ENCODE measurements around the gene KDM4C. TPM values are rescaled to one million over a fixed set of nuclear protein-coding genes. Genes with fewer than 3 reads are reported as not detected.

KDM4C gene
- total RNA-seq, 2 donors from 2014 or later = 66.2 to 68.7 TPM

- no peaks in the 10 kb centered on the region for H3K27me3 Mint-ChIP-seq
- H3K27ac Mint-ChIP-seq = no peak overlapping the region
- H3K9me3 Mint-ChIP-seq = no peaks in the 10 kb centered on the region
- ATAC-seq (no peak), DNase-seq (ENCODE audit: low spot score) (no peak)
- peaks cover 6% of the 10 kb centered on the region for H3K36me3 Mint-ChIP-seq
- peaks cover 17 to 26% of the 10 kb centered on the region in 2 donors for H3K4me1 Mint-ChIP-seq (ENCODE audit: low read depth in 2 of 2)
- no peak overlapping the region for H3K4me3 Mint-ChIP-seq
These were observed 390.5 kb downstream of the KDM4C start for GRCh38 chr9:7148243-7148765.

DNA sequence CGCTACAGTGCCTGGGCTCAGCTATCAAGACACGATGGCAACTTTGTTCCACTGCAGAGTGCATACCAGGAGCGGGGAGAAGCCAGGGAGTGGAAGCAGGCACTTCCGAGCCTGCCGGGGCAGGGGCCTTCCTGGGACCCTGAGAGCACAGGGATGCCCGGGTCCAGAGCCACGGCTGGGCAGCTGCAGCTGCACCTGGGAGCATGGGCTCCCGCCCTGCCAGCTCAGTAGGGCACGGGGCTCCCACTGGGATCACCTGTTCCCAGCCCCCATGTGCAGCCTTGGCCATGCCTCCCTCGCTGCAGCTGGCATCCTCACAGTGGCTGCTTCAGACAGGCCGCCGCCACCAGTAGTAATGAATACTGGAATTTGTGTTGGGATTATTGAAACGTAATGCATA, 391.5 kb downstream of the KDM4C start:
- peaks cover 17 to 33% of the 10 kb centered on the region in 2 donors for H3K4me1 Mint-ChIP-seq (ENCODE audit: low read depth in 2 of 2)
- no peaks in the 10 kb centered on the region for H3K27me3 Mint-ChIP-seq
- ATAC-seq (no peak), DNase-seq (ENCODE audit: low spot score) (no peak)
- no peak overlapping the region for H3K4me3 Mint-ChIP-seq
- no peaks in the 10 kb centered on the region for H3K9me3 Mint-ChIP-seq
- no peak overlapping the region for H3K27ac Mint-ChIP-seq
- H3K36me3 Mint-ChIP-seq = peaks cover 6% of the 10 kb centered on the region

- Mint-ChIP-seq H3K9me3 (no peaks in the 10 kb centered on the region), H3K4me1 (ENCODE audit: low read depth in 2 of 2) (peaks cover 17 to 33% of the 10 kb centered on the region in 2 donors), H3K36me3 (peaks cover 6% of the 10 kb centered on the region), H3K27ac (peak overlapping the region in 1 of 2 donors; percentile 64), H3K4me3 (no peak overlapping the region), H3K27me3 (no peaks in the 10 kb centered on the region)
- ATAC-seq (no peak), DNase-seq (ENCODE audit: low spot score) (no peak)
These were observed 392.5 kb downstream of the KDM4C start for GRCh38 chr9:7150153-7150890.

- DNase-seq (ENCODE audit: low spot score) (no peak), ATAC-seq (no peak)
- Mint-ChIP-seq H3K27me3 (no peaks in the 10 kb centered on the region), H3K4me3 (no peak overlapping the region), H3K36me3 (peaks cover 11% of the 10 kb centered on the region), H3K27ac (no peak overlapping the region), H3K9me3 (no peaks in the 10 kb centered on the region), H3K4me1 (ENCODE audit: low read depth in 2 of 2) (peaks cover 25 to 40% of the 10 kb centered on the region in 2 donors)
These were observed 395.4 kb downstream of the KDM4C start for GRCh38 chr9:7153134-7153533.

GRCh38 chr9:7153566-7153965, 395.8 kb downstream of the KDM4C start:
- peaks cover 29 to 43% of the 10 kb centered on the region in 2 donors for H3K4me1 Mint-ChIP-seq (ENCODE audit: low read depth in 2 of 2)
- no peaks in the 10 kb centered on the region for H3K27me3 Mint-ChIP-seq
- peak in 1 of 2 donors; percentile 48 for ATAC-seq
- H3K9me3 Mint-ChIP-seq = no peaks in the 10 kb centered on the region
- no peak overlapping the region for H3K4me3 Mint-ChIP-seq
- no peak overlapping the region for H3K27ac Mint-ChIP-seq
- H3K36me3 Mint-ChIP-seq = peaks cover 11% of the 10 kb centered on the region
- no peak for DNase-seq (ENCODE audit: low spot score)

- H3K27me3 Mint-ChIP-seq = no peaks in the 10 kb centered on the region
- peaks cover 11% of the 10 kb centered on the region for H3K36me3 Mint-ChIP-seq
- peaks cover 33 to 44% of the 10 kb centered on the region in 2 donors for H3K4me1 Mint-ChIP-seq (ENCODE audit: low read depth in 2 of 2)
- DNase-seq (ENCODE audit: low spot score) (no peak), ATAC-seq (peak in 1 of 2 donors; percentile 55)
- no peaks in the 10 kb centered on the region for H3K9me3 Mint-ChIP-seq
- no peak overlapping the region for H3K27ac Mint-ChIP-seq
- no peak overlapping the region for H3K4me3 Mint-ChIP-seq
These were observed 396.3 kb downstream of the KDM4C start for GRCh38 chr9:7154003-7154619.

DNA sequence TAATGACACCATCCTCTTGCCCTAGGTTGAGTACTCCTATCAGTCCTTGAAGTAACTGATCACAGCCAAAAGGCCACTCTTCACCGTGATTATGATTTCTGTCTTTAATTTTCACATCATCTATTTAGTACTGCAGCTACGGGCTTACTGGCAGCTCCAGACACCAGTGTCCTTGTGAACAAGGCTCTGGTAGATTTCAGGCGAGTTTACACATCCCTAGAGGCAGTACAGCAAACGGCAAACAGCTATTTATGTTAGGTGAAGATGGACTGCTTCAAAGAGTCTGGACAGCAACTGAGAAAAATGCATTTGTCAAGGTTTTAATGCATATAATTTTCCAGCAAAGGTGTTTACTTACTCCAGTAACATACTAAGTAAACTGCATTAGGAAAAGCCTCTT, 396.9 kb downstream of the KDM4C start:
- no peak for DNase-seq (ENCODE audit: low spot score)
- ATAC-seq = no peak
- no peak overlapping the region for H3K4me3 Mint-ChIP-seq
- H3K27me3 Mint-ChIP-seq = no peaks in the 10 kb centered on the region
- H3K4me1 Mint-ChIP-seq (ENCODE audit: low read depth in 2 of 2) = peaks cover 36 to 42% of the 10 kb centered on the region in 2 donors
- no peaks in the 10 kb centered on the region for H3K9me3 Mint-ChIP-seq
- H3K36me3 Mint-ChIP-seq = peaks cover 11% of the 10 kb centered on the region
- no peak overlapping the region for H3K27ac Mint-ChIP-seq

GRCh38 chr9:7161469-7161868, 403.7 kb downstream of the KDM4C start:
- no peak for ATAC-seq
- Mint-ChIP-seq H3K27ac (no peak overlapping the region), H3K36me3 (peaks cover 9% of the 10 kb centered on the region), H3K9me3 (no peaks in the 10 kb centered on the region), H3K4me3 (no peak overlapping the region), H3K4me1 (ENCODE audit: low read depth in 2 of 2) (peaks cover 19 to 20% of the 10 kb centered on the region in 2 donors), H3K27me3 (no peaks in the 10 kb centered on the region)
- DNase-seq (ENCODE audit: low spot score) = no peak

GRCh38 chr9:7163932-7164331, 406.2 kb downstream of the KDM4C start:
- no peaks in the 10 kb centered on the region for H3K9me3 Mint-ChIP-seq
- H3K4me3 Mint-ChIP-seq = no peak overlapping the region
- ATAC-seq (no peak), DNase-seq (ENCODE audit: low spot score) (no peak)
- H3K27me3 Mint-ChIP-seq = no peaks in the 10 kb centered on the region
- peaks cover 7 to 12% of the 10 kb centered on the region in 2 donors for H3K4me1 Mint-ChIP-seq (ENCODE audit: low read depth in 2 of 2)
- peaks cover 4% of the 10 kb centered on the region for H3K36me3 Mint-ChIP-seq
- no peak overlapping the region for H3K27ac Mint-ChIP-seq

GRCh38 chr9:7164440-7165330, 406.9 kb downstream of the KDM4C start:
- H3K4me3 Mint-ChIP-seq = no peak overlapping the region
- H3K27ac Mint-ChIP-seq = peak overlapping the region in 1 of 2 donors; percentile 10
- no peaks in the 10 kb centered on the region for H3K9me3 Mint-ChIP-seq
- no peak for DNase-seq (ENCODE audit: low spot score)
- peaks cover 6% of the 10 kb centered on the region for H3K36me3 Mint-ChIP-seq
- ATAC-seq = no peak
- H3K4me1 Mint-ChIP-seq (ENCODE audit: low read depth in 2 of 2) = peaks cover 5% of the 10 kb centered on the region in 2 donors
- H3K27me3 Mint-ChIP-seq = no peaks in the 10 kb centered on the region

- no peaks in the 10 kb centered on the region for H3K27me3 Mint-ChIP-seq
- no peaks in the 10 kb centered on the region for H3K9me3 Mint-ChIP-seq
- H3K27ac Mint-ChIP-seq = peak overlapping the region in 1 of 2 donors; percentile 10
- no peak overlapping the region for H3K4me3 Mint-ChIP-seq
- H3K36me3 Mint-ChIP-seq = peaks cover 10% of the 10 kb centered on the region
- peaks cover 0 to 5% of the 10 kb centered on the region in 2 donors for H3K4me1 Mint-ChIP-seq (ENCODE audit: low read depth in 2 of 2)
- no peak for ATAC-seq
- no peak for DNase-seq (ENCODE audit: low spot score)
These were observed 407.7 kb downstream of the KDM4C start for GRCh38 chr9:7165331-7165975.

GRCh38 chr9:7166074-7166473, 408.3 kb downstream of the KDM4C start:
- H3K36me3 Mint-ChIP-seq = peaks cover 10% of the 10 kb centered on the region
- no peak overlapping the region for H3K27ac Mint-ChIP-seq
- DNase-seq (ENCODE audit: low spot score) (no peak), ATAC-seq (no peak)
- no peaks in the 10 kb centered on the region for H3K9me3 Mint-ChIP-seq
- H3K27me3 Mint-ChIP-seq = no peaks in the 10 kb centered on the region
- no peak overlapping the region for H3K4me3 Mint-ChIP-seq
- peaks cover 0 to 5% of the 10 kb centered on the region in 2 donors for H3K4me1 Mint-ChIP-seq (ENCODE audit: low read depth in 2 of 2)

GRCh38 chr9:7169717-7170389, 412.1 kb downstream of the KDM4C start:
- DNase-seq (ENCODE audit: low spot score) (no peak), ATAC-seq (no peak)
- Mint-ChIP-seq H3K36me3 (peaks cover 17% of the 10 kb centered on the region), H3K9me3 (no peaks in the 10 kb centered on the region), H3K4me1 (ENCODE audit: low read depth in 2 of 2) (peaks cover 17 to 18% of the 10 kb centered on the region in 2 donors), H3K27me3 (no peaks in the 10 kb centered on the region), H3K4me3 (no peak overlapping the region), H3K27ac (no peak overlapping the region)

All from natural killer cell treated with Interleukin-12 subunit alpha and Interleukin-12 subunit beta and Interleukin-15 and Interleukin-18, amount 100 ng/mL, for 72 hours (primary cell).